GM19351 (cell line): ENCODE measurements around the gene PPP2R3B.
"Not testable (repeated sequence)": the region's sequence is repeated elsewhere in the genome, so short reads cannot be mapped to it uniquely, and the experiment has no call there.

Experiments
- ATAC-seq: cut with Tn5 transposase; IDR thresholded peaks from one replicate; pipeline ENCODE4 v1.9.1; 2021; ENCODE audit warnings: mild to moderate bottlenecking, moderate library complexity; ENCODE audit not compliant: unreplicated experiment

Gene PPP2R3B

GRCh38 chrX:410296-410695 lies 23.6 kb upstream of the PPP2R3B start:
- ATAC-seq = no peak

DNA sequence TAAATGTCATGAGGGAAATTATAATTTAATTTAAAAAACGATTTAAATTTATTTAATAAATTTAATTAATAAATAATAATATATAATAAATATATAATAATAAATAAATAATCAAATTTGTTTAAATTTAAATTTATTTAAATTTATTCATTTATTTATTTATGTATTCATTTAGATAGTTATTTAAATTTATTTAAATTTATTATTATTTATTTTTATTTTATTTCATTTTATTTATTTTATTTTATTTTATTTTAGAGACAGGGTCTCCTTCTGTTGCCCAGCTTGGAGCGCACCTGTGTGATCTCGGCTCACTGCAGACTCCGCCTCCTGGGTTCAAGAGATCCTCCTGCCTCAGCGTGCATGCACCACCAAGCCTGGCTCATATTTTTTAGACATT lies 18.4 kb upstream of the PPP2R3B start:
- no peak for ATAC-seq

GRCh38 chrX:404656-405055 lies 17.9 kb upstream of the PPP2R3B start:
- no peak for ATAC-seq

- no peak for ATAC-seq
Observed at GRCh38 chrX:402857-403256, 16.1 kb upstream of the PPP2R3B start.

- ATAC-seq = no peak
Observed at GRCh38 chrX:400258-400657, 13.6 kb upstream of the PPP2R3B start.

- ATAC-seq = no peak
Observed at GRCh38 chrX:397575-397974, 10.9 kb upstream of the PPP2R3B start.

- ATAC-seq = no peak
Observed at GRCh38 chrX:394830-395229, 8.1 kb upstream of the PPP2R3B start.

DNA sequence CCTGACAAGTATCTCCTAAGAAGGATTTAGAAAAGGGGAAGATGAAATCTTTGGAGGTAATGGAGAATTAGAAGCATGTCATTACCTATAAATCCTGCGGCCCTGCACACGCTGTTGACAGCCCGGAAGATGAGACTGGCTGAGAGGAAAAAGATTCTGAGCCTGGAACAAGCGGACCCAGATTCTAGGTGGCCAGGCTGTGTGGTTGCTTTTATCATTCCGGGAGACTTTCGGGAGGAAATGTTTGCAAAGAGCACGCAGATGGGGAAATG lies 5.8 kb upstream of the PPP2R3B start:
- ATAC-seq = no peak

DNA sequence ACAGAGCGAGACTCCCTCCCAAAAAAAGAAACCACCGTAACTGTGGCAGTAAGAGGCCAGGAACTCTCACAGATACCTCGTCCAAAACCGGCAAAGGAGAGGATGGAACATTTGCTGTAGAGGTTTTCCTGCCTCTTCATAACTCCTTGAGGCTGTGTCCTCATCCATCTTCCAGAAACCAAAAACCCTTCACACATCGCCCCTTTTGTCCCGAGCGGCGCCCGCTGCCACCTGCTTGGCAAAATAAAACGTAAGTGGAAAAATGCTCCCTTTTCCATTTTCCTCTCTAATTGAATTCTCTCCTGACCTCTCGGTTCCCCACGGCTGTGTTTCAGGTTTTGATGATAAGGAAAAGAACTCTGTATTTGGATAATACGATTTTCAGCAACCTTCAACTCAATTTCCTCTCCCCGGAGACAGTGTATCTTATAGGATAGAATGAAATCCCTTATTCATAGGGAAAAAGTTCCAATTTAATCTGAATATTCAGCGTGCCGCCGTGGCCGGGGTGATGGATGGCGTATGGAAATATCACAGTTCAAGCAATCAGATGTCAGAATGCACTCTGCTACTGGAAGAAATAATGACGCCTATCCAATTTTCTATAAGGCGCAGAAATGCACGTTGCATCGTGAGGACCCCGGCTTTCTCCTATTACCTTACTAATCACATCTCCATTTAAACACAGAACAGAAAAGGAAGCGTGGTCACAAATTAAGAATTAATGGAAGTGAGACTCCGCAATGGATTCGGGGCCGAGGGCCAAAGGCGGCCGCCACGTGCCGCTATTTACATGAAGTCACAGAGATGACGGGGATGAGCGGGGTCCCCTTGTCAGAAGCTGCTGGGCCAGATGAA lies 5.2 kb upstream of the PPP2R3B start:
- ATAC-seq = no peak

DNA sequence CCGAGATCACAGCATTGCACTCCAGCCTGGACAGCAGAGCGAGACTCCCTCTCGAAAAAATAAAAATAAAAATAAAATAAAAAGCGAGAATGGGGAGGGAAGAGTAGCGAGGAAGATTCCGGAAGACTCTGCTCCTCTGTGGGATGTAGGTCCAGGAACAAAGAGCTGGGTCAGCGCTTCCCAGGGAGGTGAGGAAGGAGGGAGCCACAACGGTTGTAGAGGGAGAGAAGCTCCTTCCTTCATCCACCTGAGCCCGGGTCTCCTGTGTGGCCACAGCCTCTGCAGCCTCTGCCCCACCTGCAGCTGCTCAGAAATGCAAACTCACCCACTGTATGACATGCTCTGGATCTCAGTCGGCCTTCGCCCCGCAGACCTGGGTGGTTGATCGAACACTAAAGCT lies 3.8 kb upstream of the PPP2R3B start:
- ATAC-seq = no peak

DNA sequence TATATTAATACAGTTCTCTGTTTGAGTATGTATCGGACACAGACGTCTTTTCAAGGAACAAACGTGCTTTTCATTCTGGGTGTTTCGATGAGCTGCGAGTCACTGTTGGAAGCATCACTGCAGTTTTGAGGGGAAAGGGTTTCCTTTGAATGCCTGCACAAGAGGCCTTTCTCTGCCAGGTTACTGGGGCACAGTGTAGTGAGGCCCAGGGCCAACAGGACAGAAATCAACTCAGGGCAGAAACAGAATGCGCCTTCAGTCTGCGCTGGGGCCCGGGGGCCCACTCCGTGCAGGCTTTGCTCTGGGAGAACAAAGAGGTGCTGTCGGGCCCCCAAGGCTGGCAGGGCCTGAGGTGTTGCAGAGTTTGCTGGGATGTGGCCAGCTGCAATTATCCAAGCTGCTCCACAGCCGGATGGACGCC lies 2.3 kb upstream of the PPP2R3B start:
- no peak for ATAC-seq

DNA sequence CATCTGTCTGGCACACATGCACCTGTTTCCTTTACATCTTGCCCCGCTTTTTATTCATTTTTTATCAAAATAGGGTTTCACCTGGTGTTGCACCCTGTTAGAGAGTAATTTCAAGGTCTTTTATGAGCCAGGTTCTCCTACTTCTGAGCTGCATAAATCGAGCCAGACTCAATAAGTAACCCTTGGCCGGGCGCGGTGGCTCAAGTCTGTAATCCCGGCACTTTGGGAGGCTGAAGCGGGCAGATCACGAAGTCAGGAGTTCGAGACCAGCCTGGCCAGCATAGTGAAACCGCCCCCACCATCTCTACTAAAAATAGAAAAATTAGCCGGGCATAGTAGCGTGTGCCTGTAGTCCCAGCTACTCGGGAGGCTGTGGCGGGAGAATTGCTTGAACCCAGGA lies 1.0 kb upstream of the PPP2R3B start:
- no peak for ATAC-seq

DNA sequence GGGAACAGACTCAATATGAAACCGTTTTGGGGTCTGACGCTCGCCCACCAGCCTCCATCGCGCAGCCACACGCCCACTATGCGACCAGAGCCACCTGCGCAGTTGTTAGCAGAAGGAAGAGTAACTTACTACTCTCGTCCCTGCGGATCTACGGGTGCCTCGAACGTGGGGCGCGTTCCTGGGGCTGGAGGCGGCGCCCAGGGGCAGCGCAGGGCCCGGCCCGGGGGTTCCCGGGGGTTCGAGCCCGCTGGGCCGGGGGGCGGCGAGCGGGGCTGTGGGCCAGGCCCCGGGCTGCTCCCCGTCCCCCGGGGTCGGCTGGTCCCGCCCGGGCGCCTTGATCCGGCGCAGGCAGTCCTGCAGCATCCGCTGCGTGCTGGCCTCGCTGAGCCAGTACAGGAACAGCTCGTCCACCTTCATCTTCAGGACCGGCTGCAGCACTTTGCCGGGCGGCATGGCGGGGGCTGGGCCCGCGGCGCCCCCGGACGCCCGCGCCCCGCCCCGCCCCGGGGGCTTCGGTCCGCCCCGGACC lies 404 bp downstream of the PPP2R3B start:
- ATAC-seq = peak; percentile 26

DNA sequence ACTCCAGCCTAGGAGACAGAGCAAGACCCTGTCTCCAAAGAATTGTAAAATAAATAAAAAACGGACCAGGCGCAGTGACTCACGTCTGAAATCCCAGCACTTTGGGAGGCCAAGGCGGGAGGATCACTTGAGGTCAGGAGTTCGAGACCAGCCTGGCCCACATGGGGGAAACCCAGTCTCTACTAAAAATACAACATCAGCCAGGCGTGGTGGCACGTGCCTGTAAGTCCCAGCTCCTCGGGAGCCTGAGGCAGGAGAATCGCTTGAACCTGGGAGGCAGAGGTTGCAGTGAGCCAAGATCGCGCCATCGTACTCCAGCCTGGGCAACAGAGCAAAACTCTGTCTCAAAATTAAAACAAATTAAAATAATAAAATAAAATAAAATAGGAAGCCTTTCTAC lies 971 bp downstream of the PPP2R3B start:
- not testable (repeated sequence) for ATAC-seq

- ATAC-seq = no peak
Observed at GRCh38 chrX:384861-385260, 1.8 kb downstream of the PPP2R3B start.

- ATAC-seq = no peak
Observed at GRCh38 chrX:378443-378842, 8.3 kb downstream of the PPP2R3B start.

DNA sequence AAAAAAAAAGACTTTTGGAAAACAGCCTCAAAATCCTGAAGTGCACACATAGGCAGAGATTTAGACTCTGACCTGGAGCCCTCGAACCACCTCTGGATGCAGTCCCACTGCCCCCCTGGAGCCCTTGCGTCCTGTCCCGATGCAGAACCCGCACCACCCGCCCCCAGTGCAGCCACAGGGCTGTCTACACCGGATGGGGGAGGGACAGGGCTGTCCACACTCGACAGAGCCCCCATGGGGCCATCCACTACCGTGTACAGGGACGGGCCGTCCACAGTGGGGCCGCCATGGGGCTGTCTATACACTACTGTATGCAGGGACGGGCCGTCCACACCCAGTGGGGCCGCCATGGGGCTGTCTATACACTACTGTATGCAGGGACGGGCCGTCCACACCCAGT lies 10.5 kb downstream of the PPP2R3B start:
- not testable (repeated sequence) for ATAC-seq

DNA sequence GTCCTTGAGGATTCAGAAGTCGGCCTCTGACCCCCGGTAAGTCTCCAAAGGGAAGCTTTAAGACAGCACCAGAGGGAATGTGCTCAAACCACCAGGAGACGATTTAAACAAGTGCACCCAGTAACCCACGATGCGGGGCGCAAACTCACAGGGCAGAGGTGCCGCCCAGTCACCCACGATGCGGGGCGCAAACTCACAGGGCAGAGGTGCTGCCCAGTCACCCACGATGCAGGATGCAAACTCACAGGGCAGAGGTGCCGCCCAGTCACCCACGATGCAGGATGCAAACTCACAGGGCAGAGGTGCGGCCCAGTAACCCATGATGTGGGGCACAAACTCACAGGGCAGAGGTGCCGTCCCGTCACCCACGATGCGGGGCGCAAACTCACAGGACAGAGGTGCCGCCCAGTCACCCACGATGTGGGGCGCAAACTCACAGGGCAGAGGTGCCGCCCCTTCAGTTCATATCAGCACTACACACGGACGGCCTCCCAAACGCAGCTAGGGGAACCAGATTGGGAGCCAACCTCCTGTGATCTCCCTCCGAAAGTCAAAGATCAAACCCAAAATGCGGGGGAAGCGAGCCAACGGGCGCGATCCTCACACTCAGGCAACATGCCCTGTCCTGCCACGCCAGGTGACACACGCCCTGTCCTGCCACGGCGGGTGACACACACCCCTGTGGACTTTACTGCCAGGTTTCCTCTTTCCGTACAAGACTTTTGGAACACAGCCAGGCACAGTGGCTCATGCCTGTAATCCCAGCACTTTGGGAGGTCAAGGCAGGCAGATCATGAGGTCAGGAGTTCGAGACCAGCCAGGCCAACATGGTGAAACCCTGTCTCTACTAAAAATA lies 11.3 kb downstream of the PPP2R3B start:
- no peak for ATAC-seq

DNA sequence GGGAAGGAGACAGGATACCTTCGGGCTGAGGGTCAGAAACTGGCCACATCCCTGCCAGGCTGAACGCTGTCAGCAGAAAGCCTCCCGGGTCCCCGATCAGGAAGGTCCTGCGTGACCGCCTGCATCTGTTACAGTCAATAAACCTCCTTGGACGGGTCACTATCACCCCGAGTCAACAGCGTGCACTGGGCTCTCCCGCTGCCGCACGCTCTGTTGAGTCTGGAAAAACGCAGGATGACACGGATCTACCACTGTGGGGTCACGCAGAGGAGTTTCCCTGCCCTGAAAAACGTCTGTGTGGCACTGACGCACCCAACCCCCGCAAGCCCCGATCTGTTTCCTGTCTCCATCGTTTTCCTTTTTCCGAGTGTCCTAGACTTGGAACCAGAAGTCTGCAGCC lies 12.1 kb downstream of the PPP2R3B start:
- no peak for ATAC-seq

- ATAC-seq = peak; percentile 52
Observed at GRCh38 chrX:373641-374471, 12.9 kb downstream of the PPP2R3B start.
